NCI-H1105 (cell line): ENCODE measurements around the gene ITM2B.

ENCODE experiments used
- DNase-seq: peaks from one replicate; lab custom pipeline; 2025; lab: John Stamatoyannopoulos, UW

The ITM2B gene

GRCh38 chr13:48311223-48311622 is 78.2 kb downstream of the ITM2B start:
- no peak for DNase-seq

GRCh38 chr13:48315969-48316650 is 83.1 kb downstream of the ITM2B start:
- DNase-seq = no peak

- DNase-seq = no peak
Observed at GRCh38 chr13:48316826-48317510, 84.0 kb downstream of the ITM2B start.

- no peak for DNase-seq
Observed at GRCh38 chr13:48317511-48318376, 84.7 kb downstream of the ITM2B start.

- no peak for DNase-seq
Observed at GRCh38 chr13:48318377-48318811, 85.4 kb downstream of the ITM2B start.

GRCh38 chr13:48318821-48319511 is 86.0 kb downstream of the ITM2B start:
- DNase-seq = no peak
